ENCODE measurements around the gene CCDC15. TPM values are rescaled to one million over a fixed set of nuclear protein-coding genes. Genes with fewer than 3 reads are reported as not detected.

Gene CCDC15
- total RNA-seq, 1 donor from 2014 or later, result 1.8 TPM

DNA sequence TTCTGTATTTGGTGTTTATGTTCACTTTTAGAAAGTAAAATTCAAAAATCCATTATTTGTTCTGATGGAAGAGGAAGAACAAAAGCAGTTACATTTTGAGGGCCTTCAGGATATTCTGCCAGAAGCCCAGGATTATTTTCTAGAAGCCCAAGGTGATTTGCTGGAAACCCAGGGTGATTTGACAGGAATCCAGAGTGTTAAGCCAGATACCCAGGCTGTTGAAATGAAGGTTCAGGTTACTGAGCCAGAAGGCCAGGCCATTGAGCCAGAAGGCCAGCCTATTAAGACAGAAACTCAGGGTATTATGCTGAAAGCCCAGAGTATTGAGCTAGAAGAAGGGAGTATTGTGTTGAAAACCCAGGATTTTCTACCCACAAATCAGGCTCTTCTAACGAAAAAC is 33.1 kb downstream of the CCDC15 start:
- Mint-ChIP-seq H3K9me3 (ENCODE audit: unreplicated experiment) (peaks cover 10% of the 10 kb centered on the region), H3K4me3 (ENCODE audit: unreplicated experiment) (no peak overlapping the region), H3K27ac (ENCODE audit: unreplicated experiment) (no peak overlapping the region), H3K4me1 (ENCODE audit: unreplicated experiment) (no peaks in the 10 kb centered on the region), H3K27me3 (ENCODE audit: unreplicated experiment) (no peaks in the 10 kb centered on the region), H3K36me3 (ENCODE audit: unreplicated experiment) (peaks cover 8% of the 10 kb centered on the region)
- no peak for DNase-seq (ENCODE audit: extremely low spot score, unreplicated experiment)
- TF ChIP-seq CTCF (IDR thresholded peaks at IDR 0.05), result no peak

GRCh38 chr11:124988063-124988462 is 34.1 kb downstream of the CCDC15 start:
- Mint-ChIP-seq H3K27me3 (ENCODE audit: unreplicated experiment) (no peaks in the 10 kb centered on the region), H3K9me3 (ENCODE audit: unreplicated experiment) (peaks cover under 1% of the 10 kb centered on the region), H3K4me3 (ENCODE audit: unreplicated experiment) (no peak overlapping the region), H3K4me1 (ENCODE audit: unreplicated experiment) (no peaks in the 10 kb centered on the region), H3K36me3 (ENCODE audit: unreplicated experiment) (peaks cover 2% of the 10 kb centered on the region), H3K27ac (ENCODE audit: unreplicated experiment) (no peak overlapping the region)
- TF ChIP-seq CTCF (IDR thresholded peaks at IDR 0.05), result no peak
- DNase-seq (ENCODE audit: extremely low spot score, unreplicated experiment), result no peak

GRCh38 chr11:125001079-125001778 is 47.2 kb downstream of the CCDC15 start:
- H3K27ac Mint-ChIP-seq (ENCODE audit: unreplicated experiment), result no peak overlapping the region
- peaks cover 16% of the 10 kb centered on the region for H3K36me3 Mint-ChIP-seq (ENCODE audit: unreplicated experiment)
- H3K9me3 Mint-ChIP-seq (ENCODE audit: unreplicated experiment), result peaks cover 17% of the 10 kb centered on the region
- H3K27me3 Mint-ChIP-seq (ENCODE audit: unreplicated experiment), result no peaks in the 10 kb centered on the region
- no peak for DNase-seq (ENCODE audit: extremely low spot score, unreplicated experiment)
- H3K4me3 Mint-ChIP-seq (ENCODE audit: unreplicated experiment), result no peak overlapping the region
- no peak for TF ChIP-seq CTCF (IDR thresholded peaks at IDR 0.05)
- H3K4me1 Mint-ChIP-seq (ENCODE audit: unreplicated experiment), result no peaks in the 10 kb centered on the region

DNA sequence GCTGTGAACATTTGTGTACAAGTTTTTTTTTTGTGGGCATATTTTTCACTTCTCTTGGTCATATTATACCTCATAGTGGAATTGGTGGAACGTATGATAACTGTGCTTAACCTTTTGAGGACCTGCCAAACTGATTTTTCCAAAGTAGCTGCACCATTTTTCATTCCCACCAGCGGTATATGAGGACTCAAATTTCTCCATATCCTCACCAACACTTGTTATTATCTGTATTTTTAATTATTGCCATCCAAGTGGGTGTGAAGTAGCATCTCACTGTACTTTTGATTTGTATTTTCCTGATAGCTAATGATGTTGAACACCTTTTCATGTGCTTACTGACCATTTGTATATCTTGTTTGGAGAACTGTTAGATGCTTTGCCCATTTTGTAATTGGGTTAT is 47.8 kb downstream of the CCDC15 start:
- Mint-ChIP-seq H3K27ac (ENCODE audit: unreplicated experiment) (no peak overlapping the region), H3K4me1 (ENCODE audit: unreplicated experiment) (no peaks in the 10 kb centered on the region), H3K4me3 (ENCODE audit: unreplicated experiment) (no peak overlapping the region), H3K9me3 (ENCODE audit: unreplicated experiment) (peaks cover 21% of the 10 kb centered on the region), H3K27me3 (ENCODE audit: unreplicated experiment) (no peaks in the 10 kb centered on the region), H3K36me3 (ENCODE audit: unreplicated experiment) (peaks cover 21% of the 10 kb centered on the region)
- no peak for DNase-seq (ENCODE audit: extremely low spot score, unreplicated experiment)
- no peak for TF ChIP-seq CTCF (IDR thresholded peaks at IDR 0.05)

- no peaks in the 10 kb centered on the region for H3K4me1 Mint-ChIP-seq (ENCODE audit: unreplicated experiment)
- H3K4me3 Mint-ChIP-seq (ENCODE audit: unreplicated experiment), result no peak overlapping the region
- H3K27me3 Mint-ChIP-seq (ENCODE audit: unreplicated experiment), result no peaks in the 10 kb centered on the region
- peaks cover 21% of the 10 kb centered on the region for H3K9me3 Mint-ChIP-seq (ENCODE audit: unreplicated experiment)
- H3K27ac Mint-ChIP-seq (ENCODE audit: unreplicated experiment), result no peak overlapping the region
- TF ChIP-seq CTCF (IDR thresholded peaks at IDR 0.05), result no peak
- peaks cover 21% of the 10 kb centered on the region for H3K36me3 Mint-ChIP-seq (ENCODE audit: unreplicated experiment)
- no peak for DNase-seq (ENCODE audit: extremely low spot score, unreplicated experiment)
Observed at GRCh38 chr11:125005491-125005890, 51.5 kb downstream of the CCDC15 start.
